RPMI7951 (cell line): Measurements from ENCODE around the gene ATP6V0C. TPM values are rescaled to one million over a fixed set of nuclear protein-coding genes. Genes with fewer than 3 reads are reported as not detected.
"Not testable (repeated sequence)": the region's sequence is repeated elsewhere in the genome, so short reads cannot be mapped to it uniquely, and the experiment has no call there.

Experiments used
- DNase-seq: peaks from one replicate; pipeline ENCODE4 v3.0.0-alpha.2; 2012; ENCODE audit warnings: low read depth
- total RNA-seq: library from RNA; depleted of rRNA; stranded (reverse); fragments of >200 nt; shearing (Covaris generic); gene quantifications from 2 replicates; pipeline ENCODE4 v1.2.3, GENCODE V29; 2014

ATP6V0C gene
- total RNA-seq, 1 experiment from 2014 or later: 30.0 TPM

DNA sequence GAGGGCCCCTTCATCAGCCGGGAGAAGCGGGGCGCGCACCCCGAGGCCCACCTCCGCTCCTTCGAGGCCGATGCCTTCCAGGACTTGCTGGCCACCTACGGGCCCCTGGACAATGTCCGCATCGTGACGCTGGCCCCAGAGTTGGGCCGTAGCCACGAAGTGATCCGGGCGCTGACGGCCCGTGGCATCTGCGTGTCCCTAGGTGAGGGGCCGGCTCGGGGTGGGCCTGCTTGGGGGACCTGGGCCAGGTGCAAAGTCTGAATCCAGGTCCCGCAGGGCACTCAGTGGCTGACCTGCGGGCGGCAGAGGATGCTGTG, 14.0 kb downstream of the ATP6V0C start:
- DNase-seq: no peak

DNA sequence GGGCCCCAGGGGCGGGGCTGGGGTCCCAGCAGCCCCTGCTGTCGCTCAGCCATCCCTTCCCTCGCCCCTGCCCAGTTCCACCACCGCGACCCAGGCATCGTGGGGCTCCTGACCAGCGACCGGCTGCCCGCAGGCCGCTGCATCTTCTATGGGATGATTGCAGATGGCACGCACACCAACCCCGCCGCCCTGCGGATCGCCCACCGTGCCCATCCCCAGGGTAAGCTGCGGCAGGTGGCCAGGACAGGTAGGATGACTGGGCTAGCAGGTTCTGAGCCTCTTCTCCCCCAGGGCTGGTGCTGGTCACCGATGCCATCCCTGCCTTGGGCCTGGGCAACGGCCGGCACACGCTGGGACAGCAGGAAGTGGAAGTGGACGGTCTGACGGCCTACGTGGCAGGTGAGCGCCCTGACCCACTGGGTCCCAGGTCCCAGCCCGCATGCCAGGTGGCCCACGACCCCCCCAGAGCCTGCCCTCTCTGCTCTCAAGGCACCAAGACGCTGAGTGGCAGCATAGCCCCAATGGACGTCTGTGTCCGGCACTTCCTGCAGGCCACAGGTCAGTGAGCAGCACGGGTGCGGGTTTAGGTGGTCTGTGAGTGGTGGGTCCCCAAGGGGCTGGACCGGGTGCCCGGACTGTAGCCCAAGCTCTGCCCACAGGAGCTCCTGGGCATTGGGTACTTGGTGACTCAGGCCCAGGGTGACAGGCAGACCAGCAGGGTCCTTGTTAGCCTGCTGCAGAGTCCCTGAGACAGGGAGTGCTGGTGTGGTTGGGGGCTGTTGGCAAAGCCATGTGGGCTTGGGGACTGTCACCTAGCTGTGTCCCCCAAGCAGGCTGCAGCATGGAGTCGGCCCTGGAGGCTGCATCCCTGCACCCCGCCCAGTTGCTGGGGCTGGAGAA, 14.7 kb downstream of the ATP6V0C start:
- no peak for DNase-seq

DNA sequence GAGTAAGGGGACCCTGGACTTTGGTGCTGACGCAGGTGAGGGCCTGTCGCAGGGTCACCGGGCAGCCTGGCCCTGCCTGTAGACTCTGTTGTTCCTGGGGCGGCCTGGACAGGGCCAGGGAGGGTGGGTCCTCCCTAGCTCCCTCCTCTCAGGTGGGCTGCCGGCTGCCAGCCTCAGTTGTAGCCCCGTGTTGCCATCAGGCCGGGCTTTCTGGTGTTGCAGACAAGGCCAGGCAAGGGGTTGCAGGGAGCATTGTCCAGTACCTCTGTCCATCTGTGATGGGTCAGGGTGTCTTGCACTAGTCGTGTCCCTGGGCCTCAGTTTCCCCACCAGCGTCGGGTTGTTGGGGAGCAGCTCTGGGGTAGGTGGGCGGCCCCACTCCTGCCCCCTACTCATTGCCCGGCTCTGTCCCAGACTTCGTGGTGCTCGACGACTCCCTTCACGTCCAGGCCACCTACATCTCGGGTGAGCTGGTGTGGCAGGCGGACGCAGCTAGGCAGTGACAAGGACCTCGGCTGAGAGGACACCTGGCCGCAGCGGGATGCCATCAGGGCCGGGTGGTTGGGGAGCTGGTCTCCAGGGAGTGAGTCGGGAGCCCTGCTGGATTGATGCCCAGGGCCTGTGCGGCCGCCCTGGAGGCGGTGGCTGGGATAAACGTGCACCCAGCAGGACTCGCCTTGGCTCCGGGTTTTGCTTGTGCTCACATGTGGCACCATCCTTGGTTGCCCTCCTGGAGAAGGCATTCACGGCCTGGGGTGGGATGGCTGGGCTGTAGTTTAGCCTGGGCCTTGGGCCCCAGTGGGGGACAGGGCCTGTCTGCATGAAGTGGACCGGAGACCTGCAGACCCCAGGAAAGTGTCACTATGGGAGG, 15.5 kb downstream of the ATP6V0C start:
- no peak for DNase-seq

DNA sequence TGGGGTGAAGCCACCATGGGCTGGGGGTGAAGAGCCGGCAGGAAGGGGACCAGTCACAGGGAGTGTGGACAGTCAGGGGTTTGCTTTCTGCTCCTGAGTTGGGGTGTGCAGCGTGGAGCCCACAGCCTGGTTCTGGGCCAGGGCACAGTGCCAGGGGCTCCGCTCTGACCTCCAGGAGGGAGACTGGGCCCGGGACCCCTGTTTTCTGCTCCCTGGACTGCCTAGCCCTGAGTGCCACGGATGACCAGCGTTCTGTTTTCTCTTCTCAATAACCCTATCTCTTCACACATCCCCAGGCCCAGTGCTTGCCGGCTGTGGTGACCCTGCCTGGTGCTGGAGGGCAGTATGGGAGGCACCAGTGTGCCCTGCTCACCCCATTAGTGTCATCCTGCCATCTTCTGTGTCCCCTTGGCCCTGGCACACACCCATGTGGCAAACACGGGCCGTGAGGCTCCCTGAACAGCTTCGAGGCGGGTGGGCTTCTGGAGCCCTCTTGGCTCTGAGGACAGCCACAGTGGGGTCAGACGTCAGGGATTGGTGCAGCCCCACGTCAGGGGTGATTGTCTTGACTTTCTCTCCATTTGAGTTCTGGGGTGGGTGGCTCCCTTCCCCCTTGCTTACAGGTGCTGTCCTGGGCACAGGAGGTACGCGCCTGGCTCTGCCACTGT, 16.3 kb downstream of the ATP6V0C start:
- no peak for DNase-seq

DNA sequence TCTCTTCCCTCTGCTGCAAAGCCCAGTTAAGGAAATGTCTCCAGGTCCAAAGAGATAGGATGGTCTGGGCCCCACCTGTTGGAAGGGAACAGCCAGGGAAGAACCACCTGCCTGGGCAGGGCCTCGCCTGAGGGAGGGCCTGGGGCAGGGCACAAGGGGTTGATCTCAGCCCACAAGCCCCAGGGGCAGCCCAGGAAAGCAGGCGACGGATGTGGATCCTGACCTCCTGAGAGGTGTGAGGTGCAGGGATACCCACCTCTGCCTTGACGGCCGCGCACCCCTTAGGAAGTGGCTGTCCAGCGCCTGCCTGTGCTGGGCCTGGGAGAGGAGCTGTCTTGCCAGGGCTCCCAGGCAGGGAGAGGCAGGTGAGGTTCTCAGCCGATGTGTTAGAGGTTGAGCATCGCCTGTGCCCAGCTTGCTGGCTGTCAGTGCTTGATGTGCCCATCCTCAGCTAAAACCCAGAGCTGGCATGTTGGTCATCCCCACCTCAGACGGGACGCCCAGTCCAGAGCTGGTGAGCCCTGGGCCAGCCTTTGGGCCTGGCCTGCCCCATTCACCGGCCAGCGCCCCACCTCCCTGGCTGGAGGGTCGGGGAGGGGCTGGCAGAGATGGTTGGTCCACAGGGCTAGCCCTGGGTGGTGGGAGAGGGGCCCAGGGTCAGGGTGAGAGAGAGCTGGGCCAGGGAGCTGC, 17.0 kb downstream of the ATP6V0C start:
- DNase-seq: no peak

DNA sequence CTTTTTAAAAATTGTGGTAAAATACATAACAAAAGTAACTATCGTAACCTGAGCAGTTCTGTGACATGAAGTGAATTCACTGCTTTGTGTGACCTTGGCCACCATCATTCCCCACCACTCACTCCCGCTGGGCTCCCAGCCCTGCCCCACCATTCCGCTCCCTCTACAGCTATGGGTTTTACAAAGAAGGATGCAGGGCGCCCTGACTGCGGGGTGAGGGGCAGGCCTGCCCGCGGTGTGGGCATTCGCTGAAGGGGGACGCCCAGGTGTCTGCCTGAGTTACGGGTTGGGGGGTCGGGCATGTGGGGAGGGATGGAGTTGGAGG, 17.6 kb downstream of the ATP6V0C start, which contains the start of gene CEMP1:
Gene CEMP1, minus strand, starts transcription at position 38 of the 325 bp plus-strand sequence. CDS start 335 bp downstream, outside the sequence.
- no peak for DNase-seq

DNA sequence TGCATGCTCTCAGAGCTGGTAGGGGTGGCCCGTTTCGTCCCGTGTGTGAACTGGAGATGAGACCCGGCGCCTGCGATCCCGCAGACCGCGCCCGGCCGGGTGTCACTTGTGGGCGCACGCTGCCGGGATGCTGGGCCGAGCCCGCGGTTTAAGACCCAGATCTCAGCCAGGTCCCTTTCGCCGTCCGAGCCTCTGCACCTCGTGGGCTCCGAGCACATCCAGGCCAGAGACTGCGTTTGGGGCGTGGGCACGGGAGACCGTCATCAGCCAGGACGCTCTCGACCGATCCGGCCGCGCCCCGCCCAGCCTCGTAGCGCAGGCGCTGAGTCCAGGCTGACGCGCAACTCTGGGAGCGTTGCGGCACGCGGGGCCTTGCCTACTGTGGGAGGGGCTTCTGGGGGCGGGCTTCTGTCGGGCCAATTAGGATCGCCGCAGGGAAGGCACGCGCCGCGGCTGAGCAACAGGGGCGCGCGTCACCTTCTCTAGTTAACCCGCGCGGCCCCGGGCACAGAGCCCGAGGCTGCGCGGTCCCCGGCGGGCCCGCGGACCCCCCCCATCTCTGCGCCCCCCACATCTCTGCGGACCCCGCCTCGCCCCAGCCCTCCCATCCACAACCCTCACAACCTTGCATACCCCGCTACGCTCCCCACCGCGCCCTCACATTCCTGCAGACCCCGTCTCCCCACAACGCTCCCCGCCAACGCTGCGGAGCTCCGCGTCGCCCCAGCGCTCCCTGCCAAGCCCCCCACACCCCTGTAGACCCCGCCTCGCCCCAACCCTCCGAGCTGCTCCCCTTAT, 18.1 kb downstream of the ATP6V0C start:
- DNase-seq: peak; percentile 94

DNA sequence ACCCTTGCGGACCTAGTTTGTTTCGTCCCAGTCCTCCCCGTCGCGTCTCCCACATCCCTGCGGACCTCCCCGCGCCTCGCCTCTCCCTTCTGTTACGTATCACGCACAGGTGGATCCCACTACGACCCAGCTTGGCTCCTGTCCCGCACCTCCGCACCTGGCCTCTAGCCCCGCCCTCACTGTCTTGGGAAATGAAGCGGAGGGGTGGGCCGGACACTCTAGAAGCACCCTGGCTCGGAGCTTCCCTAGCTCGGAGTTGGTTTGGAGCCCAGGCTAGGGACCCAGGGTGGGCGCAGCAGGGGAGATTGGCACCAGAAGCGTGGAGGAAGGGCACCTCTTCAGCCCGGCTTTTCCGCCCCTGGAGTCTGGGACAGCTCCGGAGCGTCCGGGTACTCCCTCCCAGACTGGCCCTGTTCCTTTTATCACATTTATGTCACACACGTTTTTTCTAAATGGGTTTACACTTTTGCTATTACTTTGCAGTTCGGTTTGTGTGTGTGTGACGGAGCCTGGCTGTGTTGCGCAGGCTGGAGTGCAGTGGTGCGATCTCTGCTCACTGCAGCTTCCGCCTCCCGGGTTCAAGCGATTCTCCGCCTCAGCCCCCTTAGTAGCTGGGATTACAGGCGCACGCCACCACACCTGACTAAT, 18.9 kb downstream of the ATP6V0C start:
- peak; percentile 38 for DNase-seq

DNA sequence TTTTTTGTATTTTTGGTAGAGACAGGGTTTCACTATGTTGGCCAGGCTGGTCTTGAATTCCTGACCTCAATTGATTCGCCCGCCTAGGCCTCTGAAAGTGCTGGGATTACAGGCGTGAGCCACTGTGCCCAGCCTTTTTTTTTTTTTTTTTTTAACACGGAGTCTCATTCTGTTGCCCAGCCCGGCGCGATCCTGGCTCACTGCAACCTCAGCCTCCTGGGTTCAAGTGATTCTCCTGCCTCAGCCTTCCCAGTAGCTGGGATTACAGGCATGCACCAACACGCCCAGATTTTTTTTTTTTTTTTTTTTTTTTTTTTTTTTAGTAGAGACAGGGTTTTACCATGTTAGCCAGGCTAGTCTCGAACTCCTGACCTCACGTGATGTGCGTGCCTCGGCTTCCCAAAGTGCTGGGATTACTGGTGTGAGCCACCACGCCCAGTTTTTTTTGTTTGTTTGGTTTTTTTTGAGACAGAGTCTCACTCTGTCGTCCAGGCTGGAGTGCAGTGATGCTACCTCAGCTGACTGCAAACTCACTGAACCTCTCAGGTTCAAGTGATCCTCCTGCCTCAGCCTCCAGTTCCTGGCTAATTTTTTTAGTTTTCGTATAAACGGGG, 19.5 kb downstream of the ATP6V0C start:
- DNase-seq: not testable (repeated sequence)

DNA sequence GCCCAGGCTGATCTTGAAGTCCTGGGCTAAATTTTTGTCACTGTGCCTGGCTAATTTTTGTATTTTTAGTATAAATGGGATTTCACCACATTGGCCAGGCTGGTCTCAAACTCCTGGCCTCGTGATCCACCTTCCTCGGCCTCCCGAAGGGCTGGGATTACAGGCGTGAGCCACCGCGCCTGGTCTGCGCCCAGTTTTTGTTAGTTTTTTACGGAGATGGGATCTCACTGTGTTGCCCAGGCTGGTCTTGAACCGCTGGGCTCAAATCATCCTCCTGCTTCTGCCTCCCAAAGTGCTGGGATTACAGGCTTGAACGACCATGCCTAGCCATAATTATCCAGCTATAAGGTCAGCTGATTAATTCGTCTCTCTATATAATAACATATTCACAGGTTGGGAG, 20.2 kb downstream of the ATP6V0C start:
- no peak for DNase-seq

DNA sequence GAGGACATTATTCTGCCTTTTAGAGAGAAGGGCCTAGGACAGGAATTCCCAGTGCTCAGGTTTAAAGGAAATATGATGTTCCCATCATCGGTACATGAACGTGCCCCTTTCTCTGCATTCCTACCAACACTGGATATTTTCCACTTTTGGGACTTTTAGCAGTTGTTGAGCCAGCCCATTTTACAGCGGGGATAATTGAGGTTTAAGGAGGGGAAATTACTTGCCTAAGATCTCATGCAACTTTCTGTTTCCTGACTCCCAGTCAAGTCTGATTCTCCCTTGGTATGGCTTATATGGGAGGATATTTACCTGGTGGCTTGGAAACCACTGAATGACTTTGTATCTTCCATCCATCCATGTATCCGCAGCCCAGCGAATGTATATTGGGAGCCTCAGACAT, 20.6 kb downstream of the ATP6V0C start:
- not testable (repeated sequence) for DNase-seq

DNA sequence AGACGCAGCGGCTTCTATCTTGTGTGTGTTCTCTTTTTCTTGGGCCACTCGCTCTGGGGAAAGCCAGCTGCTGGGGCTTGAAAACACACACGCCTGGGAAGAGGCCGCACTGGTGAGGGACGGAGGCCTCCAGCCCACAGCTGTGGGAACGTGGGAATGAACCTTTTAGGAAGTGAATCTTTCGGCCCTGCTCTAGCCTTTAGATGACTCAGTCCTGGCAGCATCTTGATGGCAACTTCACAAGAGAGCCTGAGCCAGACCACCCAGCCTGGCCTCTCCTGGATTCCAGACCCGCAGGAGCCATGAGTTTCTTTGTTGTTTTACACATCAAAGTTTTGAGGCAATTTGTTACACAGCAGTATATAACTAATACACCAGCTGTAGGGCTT, 21.9 kb downstream of the ATP6V0C start:
- DNase-seq: peak; percentile 50

DNA sequence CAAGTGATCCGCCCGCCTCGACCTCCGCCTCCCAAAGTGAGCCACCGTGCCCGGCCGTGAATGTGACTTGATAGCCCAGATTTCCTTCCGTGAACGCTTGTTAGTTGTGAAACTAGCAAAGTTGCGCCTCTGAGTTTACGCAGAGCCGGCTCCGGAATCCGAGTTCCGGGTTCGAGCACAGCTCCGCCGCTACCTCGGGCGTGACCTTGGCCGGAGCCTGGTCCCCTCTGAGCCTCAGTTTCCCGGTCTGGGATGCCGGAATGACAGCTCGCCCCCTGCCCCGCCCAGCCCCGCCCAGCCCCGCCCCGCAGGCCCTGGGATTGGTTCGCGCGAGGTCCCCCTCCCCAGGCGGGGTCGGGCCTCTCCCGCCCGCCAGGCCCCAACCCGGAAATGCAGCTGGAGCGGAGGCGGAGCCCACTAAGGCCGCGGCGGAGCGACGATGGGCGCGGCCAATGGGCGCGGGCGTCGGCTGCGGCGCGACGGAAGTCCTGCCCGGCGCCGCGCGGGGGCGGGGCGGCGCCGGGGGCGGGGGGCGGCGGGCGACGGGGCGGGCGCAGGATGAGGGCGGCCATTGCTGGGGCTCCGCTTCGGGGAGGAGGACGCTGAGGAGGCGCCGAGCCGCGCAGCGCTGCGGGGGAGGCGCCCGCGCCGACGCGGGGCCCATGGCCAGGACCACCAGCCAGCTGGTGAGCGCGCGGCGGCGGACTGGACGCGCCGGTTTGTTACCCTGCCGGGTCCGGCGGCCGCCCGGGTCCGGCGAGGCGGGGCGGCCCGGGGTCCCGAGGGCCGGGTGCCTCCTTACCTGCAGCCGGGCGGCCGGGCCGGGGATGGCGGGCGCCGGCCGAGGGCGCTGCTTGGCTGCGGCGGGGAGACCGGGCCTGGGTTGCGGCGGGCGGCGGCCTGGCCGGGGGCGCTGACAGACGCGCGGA, 24.0 kb downstream of the ATP6V0C start, which contains the start of gene PDPK1:
Gene PDPK1, plus strand, starts transcription at position 571 of the 929 bp plus-strand sequence. Its CDS starts 92 bp downstream, at position 663.
- DNase-seq: peak; percentile 91

DNA sequence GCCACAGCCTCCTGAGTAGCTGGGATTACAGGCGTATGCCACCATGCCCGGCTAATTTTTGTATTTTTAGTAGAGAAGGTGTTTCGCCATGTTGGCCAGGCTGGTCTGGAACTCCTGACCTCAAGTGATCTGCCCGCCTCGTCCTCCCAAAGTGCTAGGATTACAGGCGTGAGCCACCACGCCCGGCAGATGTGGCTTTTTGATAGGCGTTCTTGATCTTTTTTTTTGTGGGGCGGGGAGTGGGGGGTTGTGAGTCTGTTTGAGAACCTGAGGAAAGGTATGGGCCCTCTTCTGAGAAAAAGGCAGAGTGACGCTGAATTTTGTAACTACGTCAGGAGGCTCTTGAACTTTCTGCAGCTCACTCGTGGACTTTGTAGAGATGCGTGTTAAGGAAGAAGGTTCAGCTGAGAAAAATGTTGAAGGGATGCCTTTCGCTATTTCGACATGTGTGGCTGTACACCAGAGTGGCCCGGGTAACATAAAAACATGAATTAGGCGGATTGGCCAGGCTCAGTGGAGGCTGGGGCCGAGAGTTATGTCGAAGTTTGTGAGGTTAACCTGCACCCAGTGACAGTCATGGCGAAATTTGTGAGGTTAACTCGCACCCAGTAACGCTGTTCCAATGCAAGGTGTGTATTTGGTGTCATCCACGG, 25.6 kb downstream of the ATP6V0C start:
- not testable (repeated sequence) for DNase-seq

DNA sequence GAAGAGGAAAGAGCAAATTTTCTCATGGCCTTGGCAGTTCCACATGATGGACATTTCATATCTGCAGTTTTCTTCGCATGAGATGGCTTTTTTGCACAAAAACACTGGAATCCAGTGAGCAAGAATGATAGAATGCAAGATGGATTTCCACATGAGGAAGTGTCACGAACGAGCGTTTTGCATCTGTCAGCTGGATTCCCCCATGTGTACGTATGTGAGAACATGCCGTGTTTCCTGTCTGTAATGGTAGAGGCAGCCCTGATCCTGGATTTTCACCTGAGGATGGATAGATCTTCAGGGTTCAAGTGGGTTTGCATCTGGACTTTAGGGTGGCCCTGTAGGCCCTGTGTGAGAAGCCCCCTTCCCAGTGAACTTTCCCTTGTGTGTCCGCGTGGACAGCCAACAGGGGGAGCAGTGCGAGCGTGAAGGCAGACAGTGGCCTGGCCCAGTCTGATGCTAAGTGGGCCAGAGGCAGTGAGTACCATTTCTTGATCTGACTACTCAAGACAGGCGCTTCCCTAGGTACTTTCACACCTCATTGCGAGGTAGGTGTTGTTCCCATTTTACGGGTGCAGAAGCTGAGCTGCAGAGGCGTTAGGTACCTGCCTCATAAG, 26.2 kb downstream of the ATP6V0C start:
- not testable (repeated sequence) for DNase-seq

DNA sequence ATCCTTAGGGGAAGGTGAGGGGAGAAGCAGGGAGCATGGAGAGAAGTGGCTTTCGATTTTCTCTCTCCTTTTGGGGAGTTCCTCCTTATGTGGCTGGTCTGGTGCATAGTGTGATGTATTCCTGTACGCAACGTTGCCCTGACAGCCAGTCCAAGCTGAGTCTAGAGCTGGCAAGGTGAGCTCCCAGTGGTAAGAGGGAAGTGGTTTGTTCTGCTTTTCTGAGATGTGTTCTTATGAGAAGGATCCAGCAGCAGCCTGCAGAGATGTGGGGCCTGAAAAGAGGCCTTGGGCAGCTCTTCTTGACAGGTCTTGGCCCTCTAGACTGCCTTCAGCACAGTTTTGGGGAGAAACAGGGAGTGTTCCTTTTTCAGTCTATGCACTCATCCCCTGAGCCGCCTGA, 27.2 kb downstream of the ATP6V0C start:
- DNase-seq: not testable (repeated sequence)

DNA sequence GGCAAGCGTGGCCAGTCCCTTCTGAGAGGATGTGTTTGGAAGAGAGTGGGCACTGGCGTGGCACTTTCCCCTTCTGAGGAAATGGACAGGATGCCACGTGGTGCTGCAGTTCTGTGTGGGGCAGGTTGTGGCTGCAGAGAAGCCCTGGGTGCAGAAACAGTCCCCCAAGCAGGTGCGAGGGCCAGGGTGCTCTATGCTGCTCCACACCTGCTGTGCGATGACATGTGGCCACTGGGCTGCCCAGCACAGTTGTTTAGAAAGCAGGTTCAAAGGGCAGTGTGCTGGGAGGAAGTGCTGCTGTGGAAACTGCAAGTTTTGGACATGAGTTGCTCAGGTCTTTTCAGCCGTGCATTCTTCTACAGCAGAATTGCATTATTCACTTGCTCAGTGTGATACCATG, 27.7 kb downstream of the ATP6V0C start:
- DNase-seq: not testable (repeated sequence)

DNA sequence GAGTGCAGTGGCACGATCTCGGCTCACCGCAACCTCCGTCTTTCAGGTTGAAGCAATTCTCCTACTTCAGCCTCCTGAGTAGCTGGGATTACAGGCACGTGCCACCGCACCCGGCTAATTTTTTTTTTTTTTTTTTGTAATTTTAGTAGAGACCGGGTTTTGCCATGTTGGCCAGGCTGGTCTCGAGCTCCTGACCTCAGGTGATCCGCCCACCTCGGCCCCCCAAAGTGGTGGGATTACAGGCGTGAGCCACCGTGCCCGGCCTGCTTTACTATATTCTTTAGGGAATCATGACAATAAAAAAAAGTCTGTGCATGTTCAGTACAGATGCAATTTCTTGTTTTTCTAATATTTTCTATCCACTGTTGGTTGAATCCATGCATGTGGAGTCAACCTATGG, 30.0 kb downstream of the ATP6V0C start:
- DNase-seq: not testable (repeated sequence)
